ENCODE measurements around the gene CHAC2.
"Not testable (repeated sequence)": the region's sequence is repeated elsewhere in the genome, so short reads cannot be mapped to it uniquely, and the experiment has no call there.

The CHAC2 gene

DNA sequence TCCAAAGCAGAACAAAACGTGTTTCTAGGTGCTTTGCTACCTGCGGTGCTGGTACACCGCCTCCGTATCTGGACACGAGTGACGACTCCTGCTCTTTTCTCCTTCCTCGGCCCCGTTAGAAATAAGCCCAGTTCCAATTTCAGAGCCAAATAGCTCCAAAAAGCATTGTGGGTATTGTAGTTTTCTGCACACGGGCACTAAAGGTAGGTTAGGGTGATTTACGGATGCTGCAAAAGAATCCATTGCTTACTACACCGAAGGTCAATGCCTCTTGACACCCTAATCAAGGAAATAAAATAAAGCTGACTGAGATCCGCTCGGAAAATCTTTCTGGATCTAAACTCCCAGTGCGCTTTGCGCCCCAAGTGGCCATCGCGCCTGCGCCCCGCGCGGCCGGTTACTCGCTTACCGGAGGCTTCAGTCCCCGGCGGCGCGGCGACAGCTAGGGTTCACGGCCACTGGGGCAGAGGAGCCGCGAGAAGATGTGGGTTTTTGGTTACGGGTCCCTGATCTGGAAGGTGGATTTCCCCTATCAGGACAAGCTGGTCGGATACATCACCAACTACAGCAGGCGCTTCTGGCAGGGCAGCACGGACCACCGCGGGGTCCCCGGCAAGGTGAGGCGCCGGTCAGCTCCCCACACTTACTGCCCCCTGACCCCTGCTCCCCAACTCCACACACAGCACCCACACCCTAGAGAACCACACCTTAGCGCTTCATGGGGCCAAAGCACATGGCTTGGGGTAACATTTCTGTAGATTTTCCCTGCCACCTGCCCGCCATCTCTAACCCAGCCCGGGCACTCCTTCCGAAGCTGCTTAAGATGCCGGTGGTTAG, at the start of gene CHAC2:
Gene CHAC2, plus strand, starts transcription at position 400 of the 837 bp plus-strand sequence. Its CDS starts 83 bp downstream, at position 483.
- in situ Hi-C loops (cut with HindIII; ENCODE audit: low sequenced_read_pairs) = no loop called here

DNA sequence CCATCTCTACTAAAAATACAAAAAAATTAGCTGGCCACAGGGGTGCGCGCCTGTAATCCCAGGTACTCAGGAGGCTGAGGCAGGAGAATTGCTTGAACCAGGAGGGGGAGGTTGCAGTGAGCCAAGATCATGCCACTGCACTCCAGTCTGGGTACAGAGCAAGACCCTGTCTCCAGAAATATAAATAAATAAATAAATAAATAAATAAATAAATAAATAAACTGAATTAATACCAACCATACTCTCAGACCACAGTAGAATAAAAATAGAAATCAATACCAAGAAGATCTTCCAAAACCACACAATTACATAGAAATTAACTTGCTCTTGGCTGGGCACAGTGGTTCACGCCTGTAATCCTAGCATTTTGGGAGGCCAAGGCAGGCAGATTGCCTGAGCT, 46.7 kb upstream of the CHAC2 start:
- in situ Hi-C loops (cut with HindIII; ENCODE audit: low sequenced_read_pairs) = not testable (repeated sequence)

GRCh38 chr2:53724536-53724935, 43.1 kb upstream of the CHAC2 start:
- in situ Hi-C loops (cut with HindIII; ENCODE audit: low sequenced_read_pairs) = no loop called here

- in situ Hi-C loops (cut with HindIII; ENCODE audit: low sequenced_read_pairs) = no loop called here
These were observed 41.9 kb upstream of the CHAC2 start for GRCh38 chr2:53725662-53726061.

DNA sequence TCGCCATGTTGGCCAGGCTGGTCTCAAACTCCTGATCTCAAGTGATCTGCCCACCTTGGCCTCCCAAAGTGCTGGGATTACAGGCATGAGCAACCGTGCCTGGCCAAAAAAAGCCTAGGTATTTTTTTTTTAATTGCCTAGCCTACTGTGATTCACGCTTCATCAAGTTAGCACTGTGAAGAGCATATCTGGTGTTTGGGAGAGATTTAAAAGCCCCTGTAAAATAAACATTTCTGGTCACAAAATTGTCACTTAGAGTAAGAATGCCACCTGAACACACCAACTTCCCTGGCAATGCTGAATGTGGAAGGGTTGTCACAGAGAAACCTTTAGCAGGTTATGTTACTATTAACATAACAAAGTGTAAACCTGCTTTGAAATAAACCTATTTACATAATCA, 39.7 kb upstream of the CHAC2 start:
- in situ Hi-C loops (cut with HindIII; ENCODE audit: low sequenced_read_pairs) = no loop called here

DNA sequence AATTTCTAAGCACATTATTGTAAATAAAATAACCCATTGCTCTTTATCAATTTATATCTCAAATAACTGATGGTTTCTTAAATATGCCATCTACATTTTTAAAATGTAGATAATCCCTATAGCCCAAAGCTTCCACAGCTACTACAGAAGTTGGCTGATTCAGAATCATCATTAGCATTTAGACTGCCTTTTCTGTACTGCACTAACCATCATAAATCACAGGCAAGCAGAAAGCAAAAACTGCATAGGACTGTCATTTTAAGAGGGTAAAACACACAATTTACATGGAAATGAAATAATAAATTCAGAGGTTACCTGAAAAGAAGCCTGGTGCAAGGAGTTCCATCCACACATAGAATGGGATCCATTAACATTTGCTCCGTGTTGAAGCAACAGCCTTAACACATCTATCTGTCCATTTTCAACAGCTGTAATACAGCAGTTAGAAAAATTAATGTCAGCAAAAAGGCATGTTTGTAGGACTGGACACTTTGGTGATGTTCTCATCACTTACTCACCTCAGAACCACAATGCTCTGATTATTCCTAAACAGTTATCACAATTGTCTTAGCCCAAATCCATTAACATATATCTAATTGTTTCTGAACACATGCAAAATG, 38.4 kb upstream of the CHAC2 start:
- in situ Hi-C loops (cut with HindIII; ENCODE audit: low sequenced_read_pairs) = no loop called here

DNA sequence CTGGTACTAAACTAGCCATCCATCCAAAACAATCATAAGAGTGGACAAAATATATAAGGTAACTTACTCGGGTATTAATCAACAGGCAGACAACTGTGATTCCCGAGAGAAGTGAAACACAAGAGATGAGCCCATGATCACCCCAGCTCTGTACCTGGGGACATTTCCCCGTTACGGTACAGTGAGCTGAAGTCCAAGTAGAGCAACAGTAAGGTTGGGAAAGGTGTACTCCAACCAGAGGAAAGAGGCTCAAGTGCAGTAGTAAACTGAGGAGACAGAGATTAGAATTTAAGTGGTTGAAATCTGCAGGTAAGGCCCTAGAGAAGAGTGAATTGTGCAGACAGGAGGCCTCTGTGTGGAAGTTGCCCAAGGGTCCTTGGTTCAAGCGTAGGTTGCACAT, 30.5 kb upstream of the CHAC2 start:
- in situ Hi-C loops (cut with HindIII; ENCODE audit: low sequenced_read_pairs) = no loop called here

DNA sequence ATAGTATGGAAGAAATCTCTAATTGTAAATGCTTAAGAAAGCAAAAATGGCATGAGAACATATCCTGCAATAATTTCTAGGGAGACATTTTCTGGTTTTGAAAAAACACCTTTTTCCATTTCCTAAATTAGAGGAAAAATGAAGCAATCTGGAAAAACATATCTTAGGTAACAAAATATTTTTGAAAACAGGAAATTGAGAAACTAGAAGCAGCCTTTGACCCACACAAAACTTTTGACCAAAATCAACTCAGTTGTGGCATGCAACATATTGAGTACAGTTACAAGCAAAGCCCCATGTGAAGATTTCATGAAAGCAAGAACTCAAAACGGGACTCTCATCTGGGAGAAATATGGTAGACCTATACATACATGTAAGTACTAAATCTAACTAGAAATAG, 28.6 kb upstream of the CHAC2 start:
- in situ Hi-C loops (cut with HindIII; ENCODE audit: low sequenced_read_pairs) = no loop called here

- in situ Hi-C loops (cut with HindIII; ENCODE audit: low sequenced_read_pairs) = no loop called here
These were observed 27.4 kb upstream of the CHAC2 start for GRCh38 chr2:53740170-53740569.

GRCh38 chr2:53744395-53745065, 23.1 kb upstream of the CHAC2 start:
- in situ Hi-C loops (cut with HindIII; ENCODE audit: low sequenced_read_pairs) = no loop called here

- in situ Hi-C loops (cut with HindIII; ENCODE audit: low sequenced_read_pairs) = no loop called here
These were observed 17.4 kb upstream of the CHAC2 start for GRCh38 chr2:53750041-53750768.

- in situ Hi-C loops (cut with HindIII; ENCODE audit: low sequenced_read_pairs) = no loop called here
These were observed 15.9 kb upstream of the CHAC2 start for GRCh38 chr2:53751728-53752127.

DNA sequence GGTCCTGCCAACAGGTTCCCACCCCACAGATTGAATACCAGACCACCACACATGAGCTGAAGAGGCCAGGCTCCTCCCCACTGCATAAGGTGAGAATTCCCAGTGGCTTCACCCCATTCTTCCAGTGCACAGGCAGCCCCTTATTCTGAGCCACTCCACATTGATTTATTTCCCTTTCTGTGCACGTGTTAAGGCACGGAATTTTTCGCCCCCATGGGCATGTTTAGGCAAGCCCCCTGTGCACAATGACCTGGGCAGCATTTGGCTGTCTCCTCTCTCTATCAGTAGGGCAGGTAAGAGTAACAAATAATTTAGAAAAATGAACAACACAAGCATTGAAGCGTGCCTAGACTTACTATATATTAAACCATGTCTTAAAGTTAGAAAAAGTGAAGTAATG, 15.2 kb upstream of the CHAC2 start:
- in situ Hi-C loops (cut with HindIII; ENCODE audit: low sequenced_read_pairs) = no loop called here

DNA sequence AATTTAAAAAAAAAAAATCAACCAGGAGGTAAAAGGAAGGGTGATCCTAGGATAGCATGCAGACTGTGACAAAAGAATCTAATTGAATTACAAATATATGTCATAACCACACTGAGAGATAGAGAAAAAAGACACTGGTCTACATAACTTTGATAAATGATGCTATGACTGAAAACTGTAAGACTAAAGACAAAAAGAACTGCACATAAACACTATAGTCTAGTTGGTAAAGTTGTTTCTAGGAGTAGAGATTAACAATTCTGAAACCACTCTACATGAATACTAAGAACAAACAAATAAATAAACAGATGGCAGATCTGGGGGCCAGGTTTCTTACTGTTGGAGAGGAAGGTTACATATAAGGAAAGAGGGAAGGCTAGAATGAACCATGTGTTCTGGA, 14.6 kb upstream of the CHAC2 start:
- in situ Hi-C loops (cut with HindIII; ENCODE audit: low sequenced_read_pairs) = no loop called here

- in situ Hi-C loops (cut with HindIII; ENCODE audit: low sequenced_read_pairs) = no loop called here
These were observed 12.5 kb upstream of the CHAC2 start for GRCh38 chr2:53755121-53755520.

GRCh38 chr2:53756644-53757043, 11.0 kb upstream of the CHAC2 start:
- in situ Hi-C loops (cut with HindIII; ENCODE audit: low sequenced_read_pairs) = no loop called here

DNA sequence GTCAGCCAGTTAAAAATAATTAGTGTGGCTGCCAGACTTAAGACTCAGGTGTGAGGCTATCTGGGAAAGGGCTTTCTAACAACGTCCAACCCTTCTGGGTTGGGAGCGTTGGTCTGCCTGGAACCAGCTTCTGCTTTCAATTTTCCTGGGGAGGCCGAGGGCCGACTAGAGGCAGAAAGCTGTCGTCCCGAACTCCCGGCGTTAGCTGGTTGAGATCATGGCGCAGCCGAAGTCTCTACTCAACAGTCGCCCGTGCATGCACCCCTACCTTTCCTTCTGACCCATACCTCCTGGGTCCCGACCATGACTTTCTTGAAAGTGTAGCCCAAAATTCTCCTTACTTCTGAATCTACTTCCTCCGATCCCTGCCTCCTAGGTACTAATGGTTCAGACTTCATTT, 10.4 kb upstream of the CHAC2 start:
- in situ Hi-C loops (cut with HindIII; ENCODE audit: low sequenced_read_pairs) = not testable (repeated sequence)

DNA sequence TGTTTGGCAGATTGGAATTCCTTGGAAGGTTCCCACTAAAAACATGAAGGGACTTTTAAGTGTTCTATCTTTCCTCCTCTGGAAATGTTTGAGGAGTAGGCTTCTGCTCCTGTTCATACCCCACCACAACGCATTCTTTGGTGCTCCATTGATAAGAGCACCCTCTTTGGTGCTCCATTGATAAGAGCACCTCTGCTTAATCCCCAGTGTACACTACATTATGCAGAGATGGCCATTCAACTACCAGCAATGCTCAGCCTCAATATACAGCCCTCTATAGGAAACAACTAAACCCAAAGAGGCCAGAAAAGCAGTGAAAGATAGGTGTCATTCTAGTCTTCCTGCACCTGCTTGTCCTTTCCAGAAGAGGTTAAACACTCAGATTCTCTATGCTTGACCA, 1.8 kb upstream of the CHAC2 start:
- in situ Hi-C loops (cut with HindIII; ENCODE audit: low sequenced_read_pairs) = no loop called here

DNA sequence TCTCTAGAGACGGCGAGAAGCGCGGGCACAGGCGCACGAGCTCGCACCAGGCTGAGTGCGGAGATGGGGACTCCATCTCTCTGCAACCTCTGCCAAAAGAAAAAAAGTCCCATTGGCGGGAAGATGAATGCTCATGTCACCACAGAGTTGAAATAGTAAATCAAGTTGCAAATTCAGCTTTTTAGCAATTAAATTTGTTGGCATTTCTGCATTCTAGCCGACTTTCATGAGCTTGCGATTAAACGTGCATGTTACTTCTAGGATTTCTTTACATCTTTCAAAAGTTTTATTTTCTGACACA, 588 bp downstream of the CHAC2 start:
- in situ Hi-C loops (cut with HindIII; ENCODE audit: low sequenced_read_pairs) = no loop called here

DNA sequence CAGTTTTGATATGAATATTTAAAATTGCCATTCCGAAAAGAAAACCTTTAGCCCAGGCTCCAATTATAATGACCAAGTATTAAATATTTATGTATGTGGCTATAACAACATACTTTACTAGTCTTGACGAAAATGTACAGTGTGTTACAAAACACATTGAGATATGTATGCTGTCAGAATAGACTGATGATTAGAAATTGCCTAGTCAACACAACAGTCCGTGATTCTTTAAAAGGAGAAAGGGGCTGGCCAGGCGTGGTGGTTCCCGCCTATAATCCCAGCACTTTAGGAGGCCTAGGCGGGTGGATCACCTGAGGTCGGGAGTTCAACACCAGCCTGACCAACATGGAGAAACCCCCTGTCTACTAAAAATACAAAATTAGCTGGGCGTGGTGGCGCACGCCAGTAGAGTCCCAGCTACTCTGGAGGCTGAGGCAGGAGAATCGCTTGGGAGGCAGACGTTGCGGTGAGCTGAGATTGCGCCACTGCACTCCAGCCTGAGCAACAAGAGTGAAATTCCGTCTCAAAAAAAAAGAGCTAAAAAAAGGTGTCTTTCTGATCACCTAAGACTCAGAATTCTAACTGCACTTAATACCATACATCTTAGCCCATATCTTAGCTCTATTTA, 1.8 kb downstream of the CHAC2 start:
- in situ Hi-C loops (cut with HindIII; ENCODE audit: low sequenced_read_pairs) = no loop called here

- in situ Hi-C loops (cut with HindIII; ENCODE audit: low sequenced_read_pairs) = no loop called here
These were observed 2.7 kb downstream of the CHAC2 start for GRCh38 chr2:53770264-53770663.
